ENCODE results near the gene FMOD.
A peak's percentile ranks its signal among the peaks of the same experiment; 100 is the strongest.

FMOD gene

DNA sequence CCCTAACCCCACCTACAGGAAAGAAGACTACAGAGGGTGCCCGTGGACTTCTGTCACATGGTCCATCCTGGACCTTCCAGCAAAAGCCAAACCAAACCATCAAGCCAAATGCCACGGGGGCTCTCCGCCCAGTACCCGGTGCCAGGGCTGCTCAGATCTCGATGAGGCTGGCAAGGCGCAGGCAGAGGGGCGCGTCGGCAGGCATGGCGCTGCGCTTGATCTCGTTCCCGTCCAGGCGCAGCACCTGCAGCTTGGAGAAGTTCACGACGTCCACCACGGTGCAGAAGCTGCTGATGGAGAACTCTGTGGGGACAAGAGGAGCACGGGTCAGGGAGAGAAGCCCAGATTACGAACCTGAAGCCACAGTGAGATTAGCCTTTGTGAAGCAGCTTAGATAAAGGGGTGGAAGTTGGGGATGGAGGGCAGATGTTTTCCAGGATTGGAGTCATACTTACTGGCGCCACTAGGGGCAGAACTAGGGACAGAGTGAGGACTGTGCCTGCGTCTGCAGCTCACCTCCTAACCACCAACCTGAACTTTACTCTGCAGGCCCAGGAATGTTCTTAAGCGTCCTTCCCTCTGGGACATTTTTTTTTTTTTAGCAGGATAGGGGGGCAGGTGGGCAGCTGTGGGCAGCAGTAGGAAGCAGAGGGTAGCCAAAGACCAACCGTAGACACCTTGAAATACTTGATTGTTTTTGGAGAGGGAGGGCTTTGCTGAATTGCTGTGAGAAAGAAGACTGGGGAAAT is 8.6 kb downstream of the FMOD start:
- Histone ChIP-seq H3K9ac (ENCODE audit: low read length) (0 out of 2 replicates have a peak overlapping the region, but pooled peaks have one; percentile 26), H3K36me3 (ENCODE audit: low read length) (no peaks in the 10 kb centered on the region), H3F3A (ENCODE audit: insufficient read depth) (0 out of 2 replicates have a peak, but pooled peaks cover 5% of the 10 kb centered on the region), H3K4me2 (ENCODE audit: low read depth, low read length, poor library complexity, severe bottlenecking) (no peak overlapping the region), H3K4me3 (ENCODE audit: insufficient read depth, low read length, poor library complexity, severe bottlenecking) (no peak overlapping the region), H3K27ac (ENCODE audit: low read depth, low read length) (no peak overlapping the region), H3K27me3 (ENCODE audit: low read length) (no peaks in the 10 kb centered on the region), H3K9me3 (ENCODE audit: insufficient read depth, low read length) (no peaks in the 10 kb centered on the region), H3K9me2 (replicated peaks; ENCODE audit: insufficient read depth, low read length) (no peaks in the 10 kb centered on the region), H2AFZ (ENCODE audit: low read depth, low read length, severe bottlenecking) (no peak overlapping the region), H4K20me1 (ENCODE audit: low read depth, low read length) (no peaks in the 10 kb centered on the region), H3K79me2 (ENCODE audit: insufficient read depth, low read length) (no peaks in the 10 kb centered on the region)
- no peak for TF ChIP-seq EZH2phosphoT487 (conservative IDR thresholded peaks at IDR 0.05; ENCODE audit: low read length)
- TF ChIP-seq, protein P1, sequence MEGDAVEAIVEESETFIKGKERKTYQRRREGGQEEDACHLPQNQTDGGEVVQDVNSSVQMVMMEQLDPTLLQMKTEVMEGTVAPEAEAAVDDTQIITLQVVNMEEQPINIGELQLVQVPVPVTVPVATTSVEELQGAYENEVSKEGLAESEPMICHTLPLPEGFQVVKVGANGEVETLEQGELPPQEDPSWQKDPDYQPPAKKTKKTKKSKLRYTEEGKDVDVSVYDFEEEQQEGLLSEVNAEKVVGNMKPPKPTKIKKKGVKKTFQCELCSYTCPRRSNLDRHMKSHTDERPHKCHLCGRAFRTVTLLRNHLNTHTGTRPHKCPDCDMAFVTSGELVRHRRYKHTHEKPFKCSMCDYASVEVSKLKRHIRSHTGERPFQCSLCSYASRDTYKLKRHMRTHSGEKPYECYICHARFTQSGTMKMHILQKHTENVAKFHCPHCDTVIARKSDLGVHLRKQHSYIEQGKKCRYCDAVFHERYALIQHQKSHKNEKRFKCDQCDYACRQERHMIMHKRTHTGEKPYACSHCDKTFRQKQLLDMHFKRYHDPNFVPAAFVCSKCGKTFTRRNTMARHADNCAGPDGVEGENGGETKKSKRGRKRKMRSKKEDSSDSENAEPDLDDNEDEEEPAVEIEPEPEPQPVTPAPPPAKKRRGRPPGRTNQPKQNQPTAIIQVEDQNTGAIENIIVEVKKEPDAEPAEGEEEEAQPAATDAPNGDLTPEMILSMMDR (IDR thresholded peaks at IDR 0.05; ENCODE audit: insufficient read depth, low read length, poor library complexity, severe bottlenecking): peak; percentile 79

DNA sequence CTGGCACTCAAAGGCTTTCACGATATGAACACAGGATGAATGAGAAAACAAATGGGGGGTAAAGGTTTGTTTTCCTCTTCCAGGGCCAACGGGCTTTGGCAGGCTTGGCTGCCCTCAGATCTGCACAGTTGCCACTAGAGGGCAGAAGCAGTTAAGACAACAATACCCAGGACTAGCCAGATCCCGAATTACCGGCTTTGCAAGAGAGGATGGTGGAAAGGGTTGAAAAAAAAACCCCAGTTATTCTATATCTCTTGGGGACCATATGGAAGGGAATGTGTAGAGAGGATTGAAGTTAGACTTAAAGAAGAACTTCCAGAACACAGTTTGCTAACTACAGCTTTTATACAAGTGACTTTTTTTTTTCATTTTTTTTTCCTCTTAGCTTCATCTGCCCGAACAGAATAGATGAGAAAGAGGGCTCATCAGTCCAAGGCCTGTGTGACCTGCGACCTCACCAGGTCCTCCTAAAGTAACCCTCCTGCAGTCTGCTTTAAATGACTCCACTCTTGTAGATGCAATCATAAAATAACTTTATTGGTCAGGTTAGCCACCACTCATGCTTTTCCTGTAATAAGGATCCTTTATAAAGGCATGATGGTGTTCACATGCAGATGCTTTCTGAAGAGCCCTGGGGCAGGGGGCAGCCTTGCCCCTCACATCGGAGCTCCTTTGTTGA is 10.7 kb downstream of the FMOD start:
- H3K4me2 ChIP-seq (ENCODE audit: low read depth, low read length, poor library complexity, severe bottlenecking): no peak overlapping the region
- no peaks in the 10 kb centered on the region for H3K9me3 ChIP-seq (ENCODE audit: insufficient read depth, low read length)
- H3K4me3 ChIP-seq (ENCODE audit: insufficient read depth, low read length, poor library complexity, severe bottlenecking): no peak overlapping the region
- 0 out of 2 replicates have a peak, but pooled peaks cover 5% of the 10 kb centered on the region for H3F3A ChIP-seq (ENCODE audit: insufficient read depth)
- TF ChIP-seq, protein P1 (IDR thresholded peaks at IDR 0.05; ENCODE audit: insufficient read depth, low read length, poor library complexity, severe bottlenecking): peak; percentile 84
- no peak for TF ChIP-seq EZH2phosphoT487 (conservative IDR thresholded peaks at IDR 0.05; ENCODE audit: low read length)
- H3K9ac ChIP-seq (ENCODE audit: low read length): peak overlapping the region; percentile 26
- H4K20me1 ChIP-seq (ENCODE audit: low read depth, low read length): no peaks in the 10 kb centered on the region
- H2AFZ ChIP-seq (ENCODE audit: low read depth, low read length, severe bottlenecking): no peak overlapping the region
- peak overlapping the region; percentile 43 for H3K27ac ChIP-seq (ENCODE audit: low read depth, low read length)
- H3K27me3 ChIP-seq (ENCODE audit: low read length): no peaks in the 10 kb centered on the region
- no peaks in the 10 kb centered on the region for H3K9me2 ChIP-seq (replicated peaks; ENCODE audit: insufficient read depth, low read length)
- H3K79me2 ChIP-seq (ENCODE audit: insufficient read depth, low read length): no peaks in the 10 kb centered on the region
- no peaks in the 10 kb centered on the region for H3K36me3 ChIP-seq (ENCODE audit: low read length)

DNA sequence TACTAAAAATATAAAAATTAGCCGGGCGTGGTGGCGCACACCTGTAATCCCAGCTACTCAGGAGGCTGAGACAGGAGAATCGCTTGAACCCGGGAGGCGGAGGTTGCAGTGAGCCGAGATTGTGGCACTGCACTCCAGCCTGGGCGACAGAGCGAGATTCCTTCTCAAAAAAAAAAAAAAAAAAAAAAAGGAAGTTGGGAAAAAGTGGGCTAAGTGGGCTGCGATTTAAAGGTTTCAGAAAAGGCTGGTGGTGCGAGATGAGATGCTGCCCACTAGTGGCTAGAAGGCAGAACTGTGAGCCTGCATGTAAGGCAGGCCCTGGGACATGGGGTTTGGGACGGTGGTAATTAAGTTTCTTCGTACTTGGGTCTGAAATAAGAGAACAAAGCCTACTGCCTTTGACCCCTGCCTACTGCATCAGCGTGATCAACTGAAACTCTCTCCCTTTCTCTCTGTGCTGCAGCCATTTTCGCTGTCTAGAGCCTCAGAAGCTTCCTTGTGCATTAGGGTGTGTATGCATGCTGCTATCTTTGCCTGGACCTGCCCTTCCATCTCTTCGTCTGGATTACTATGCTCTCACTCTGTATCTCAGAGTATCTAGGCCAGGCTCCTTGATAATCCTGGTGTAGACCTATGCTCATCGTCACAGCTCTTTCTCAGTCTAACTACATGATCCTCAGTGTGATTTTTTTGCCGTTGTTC is 12.4 kb downstream of the FMOD start:
- no peak overlapping the region for H3K4me3 ChIP-seq (ENCODE audit: insufficient read depth, low read length, poor library complexity, severe bottlenecking)
- no peak overlapping the region for H3K4me2 ChIP-seq (ENCODE audit: low read depth, low read length, poor library complexity, severe bottlenecking)
- H3F3A ChIP-seq (ENCODE audit: insufficient read depth): 0 out of 2 replicates have a peak, but pooled peaks cover 5% of the 10 kb centered on the region
- H3K27me3 ChIP-seq (ENCODE audit: low read length): no peaks in the 10 kb centered on the region
- H3K36me3 ChIP-seq (ENCODE audit: low read length): no peaks in the 10 kb centered on the region
- 0 out of 2 replicates have a peak overlapping the region, but pooled peaks have one; percentile 0 for H3K27ac ChIP-seq (ENCODE audit: low read depth, low read length)
- H3K9ac ChIP-seq (ENCODE audit: low read length): peak overlapping the region; percentile 25; the same call in 1 of the 2 replicates
- H3K9me3 ChIP-seq (ENCODE audit: insufficient read depth, low read length): no peaks in the 10 kb centered on the region
- TF ChIP-seq, protein P1 (IDR thresholded peaks at IDR 0.05; ENCODE audit: insufficient read depth, low read length, poor library complexity, severe bottlenecking): peak; percentile 49
- no peak for TF ChIP-seq EZH2phosphoT487 (conservative IDR thresholded peaks at IDR 0.05; ENCODE audit: low read length)
- H2AFZ ChIP-seq (ENCODE audit: low read depth, low read length, severe bottlenecking): no peak overlapping the region
- no peaks in the 10 kb centered on the region for H3K9me2 ChIP-seq (replicated peaks; ENCODE audit: insufficient read depth, low read length)
- H3K79me2 ChIP-seq (ENCODE audit: insufficient read depth, low read length): no peaks in the 10 kb centered on the region
- H4K20me1 ChIP-seq (ENCODE audit: low read depth, low read length): no peaks in the 10 kb centered on the region
